ENCODE data around the gene IQSEC1. TPM values are rescaled to one million over a fixed set of nuclear protein-coding genes. Genes with fewer than 3 reads are reported as not detected.

Gene IQSEC1
- total RNA-seq, 2 donors from 2014 or later = 58.2 to 94.2 TPM

DNA sequence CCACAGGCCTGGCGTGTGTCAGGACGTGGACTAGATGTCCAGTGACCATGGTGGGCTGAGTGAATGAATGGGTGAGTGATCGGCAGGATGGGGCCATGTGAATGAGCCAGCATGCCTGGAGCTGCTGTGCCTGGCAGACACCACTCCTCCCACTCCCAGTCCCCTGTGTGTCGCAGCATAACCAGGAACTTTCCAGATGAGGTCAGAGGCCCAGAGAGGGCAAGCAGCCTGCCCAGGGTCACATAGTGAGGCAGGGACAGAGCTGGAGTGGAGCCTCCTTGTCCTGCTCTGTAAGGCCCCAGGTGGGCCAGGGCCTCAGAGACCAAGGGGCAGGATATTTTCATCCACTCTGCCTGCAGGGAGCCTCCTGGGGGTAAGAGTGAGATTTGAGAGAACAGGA, 6.4 kb downstream of the IQSEC1 start:
- H3K9me3 ChIP-seq = no peaks in the 10 kb centered on the region
- H3K4me3 ChIP-seq = no peak overlapping the region
- intact Hi-C loops (cut with DNase I) = no loop called here
- no peaks in the 10 kb centered on the region for H3K27me3 ChIP-seq (replicated peaks; ENCODE audit: insufficient read depth)
- DNase-seq (ENCODE audit: low spot score) = no peak
- 96% methylated on average over 4 of the region's 4 CpGs for WGBS
- no peak overlapping the region for H3K27ac ChIP-seq
- TF ChIP-seq POLR2A (IDR thresholded peaks at IDR 0.05) = no peak
- no peak for TF ChIP-seq POLR2AphosphoS5 (IDR thresholded peaks at IDR 0.05)
- TF ChIP-seq CTCF (IDR thresholded peaks at IDR 0.05) = no peak
- H3K36me3 ChIP-seq = no peaks in the 10 kb centered on the region
- H3K4me1 ChIP-seq (replicated peaks) = no peaks in the 10 kb centered on the region

DNA sequence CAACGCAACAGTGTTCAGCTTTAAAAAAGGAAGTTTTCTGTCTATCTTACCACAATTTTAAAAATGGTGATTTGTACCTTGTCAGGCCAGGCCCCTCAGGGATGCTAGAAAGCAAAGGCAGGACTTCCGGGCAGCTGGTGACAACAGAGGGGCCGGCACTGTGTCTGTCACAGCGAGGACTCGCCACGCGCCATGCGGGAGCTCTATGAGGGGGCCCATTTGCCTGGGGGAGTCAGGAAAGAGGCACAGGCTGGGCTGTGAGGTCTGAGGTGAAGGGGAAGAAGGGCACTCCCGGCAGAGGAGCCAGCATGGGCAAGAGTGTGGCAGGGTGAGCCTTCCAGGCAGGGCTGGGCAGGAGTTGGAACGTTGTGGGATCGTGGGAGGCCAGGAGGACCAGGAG, 7.0 kb downstream of the IQSEC1 start:
- DNase-seq (ENCODE audit: low spot score) = no peak
- WGBS = 83% methylated on average over 11 of the region's 11 CpGs
- no peak for TF ChIP-seq POLR2AphosphoS5 (IDR thresholded peaks at IDR 0.05)
- TF ChIP-seq CTCF (IDR thresholded peaks at IDR 0.05) = no peak
- no peak for TF ChIP-seq POLR2A (IDR thresholded peaks at IDR 0.05)
- Histone ChIP-seq H3K27ac (no peak overlapping the region), H3K9me3 (no peaks in the 10 kb centered on the region), H3K4me3 (no peak overlapping the region), H3K36me3 (no peaks in the 10 kb centered on the region), H3K27me3 (replicated peaks; ENCODE audit: insufficient read depth) (no peaks in the 10 kb centered on the region), H3K4me1 (replicated peaks) (no peaks in the 10 kb centered on the region)
- intact Hi-C loops (cut with DNase I) = no loop called here

DNA sequence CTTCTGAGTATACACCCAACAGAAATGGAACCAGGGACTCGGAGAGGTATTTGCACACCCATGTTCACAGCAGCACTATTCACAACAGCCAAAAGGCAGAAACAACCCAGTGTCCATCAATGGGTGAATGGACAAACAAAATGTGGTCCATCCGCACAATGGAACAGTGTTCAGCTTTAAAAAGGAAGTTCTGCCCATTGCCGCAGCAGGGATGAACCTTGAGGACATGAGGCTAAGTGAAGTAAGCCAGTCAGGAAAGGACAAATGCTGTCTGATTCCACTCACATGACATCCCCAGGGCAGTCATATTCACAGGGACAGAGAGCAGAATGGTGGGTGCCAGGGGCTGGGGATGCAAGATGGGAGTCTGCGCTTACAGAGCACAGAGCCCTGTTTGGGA, 7.5 kb downstream of the IQSEC1 start:
- H3K9me3 ChIP-seq = no peaks in the 10 kb centered on the region
- no peak overlapping the region for H3K27ac ChIP-seq
- intact Hi-C loops (cut with DNase I) = no loop called here
- no peak for DNase-seq (ENCODE audit: low spot score)
- H3K4me1 ChIP-seq (replicated peaks) = no peaks in the 10 kb centered on the region
- WGBS = 85% methylated on average over 4 of the region's 4 CpGs
- no peak overlapping the region for H3K4me3 ChIP-seq
- no peaks in the 10 kb centered on the region for H3K27me3 ChIP-seq (replicated peaks; ENCODE audit: insufficient read depth)
- TF ChIP-seq CTCF (IDR thresholded peaks at IDR 0.05) (no peak), POLR2A (IDR thresholded peaks at IDR 0.05) (no peak), POLR2AphosphoS5 (IDR thresholded peaks at IDR 0.05) (no peak)
- H3K36me3 ChIP-seq = no peaks in the 10 kb centered on the region

- H3K27me3 ChIP-seq (replicated peaks; ENCODE audit: insufficient read depth) = no peaks in the 10 kb centered on the region
Observed at GRCh38 chr3:13064964-13065363, 8.3 kb downstream of the IQSEC1 start.

More at GRCh38 chr3:13064964-13065363, 8.3 kb downstream of the IQSEC1 start:
- Histone ChIP-seq H3K4me1 (replicated peaks) (no peaks in the 10 kb centered on the region), H3K4me3 (no peak overlapping the region), H3K27ac (no peak overlapping the region), H3K36me3 (no peaks in the 10 kb centered on the region), H3K9me3 (no peaks in the 10 kb centered on the region)
- 68% methylated on average over 4 of the region's 4 CpGs for WGBS
- intact Hi-C loops (cut with DNase I) = no loop called here
- no peak for TF ChIP-seq CTCF (IDR thresholded peaks at IDR 0.05)
- TF ChIP-seq POLR2AphosphoS5 (IDR thresholded peaks at IDR 0.05) = no peak
- TF ChIP-seq POLR2A (IDR thresholded peaks at IDR 0.05) = no peak
- DNase-seq (ENCODE audit: low spot score) = no peak

Data from prostate gland (tissue), 2 donors.